Naive thymus-derived CD8-positive, alpha-beta T cell (primary cell): ENCODE measurements around the gene PDZD8. TPM values are rescaled to one million over a fixed set of nuclear protein-coding genes. Genes with fewer than 3 reads are reported as not detected.

ENCODE experiments used
- ATAC-seq, 2 donors: fragments of 150-1000 bp; cut with Tn5 transposase in 1 of 2; sonication (Bioruptor Pico), chemical (Tn5 transposase) in 1 of 2; 1 replicate in 1 of 2; 2 replicates in 1 of 2; pipeline ENCODE4 v1.10.0; 2021; ENCODE audit warnings: mild to moderate bottlenecking in 2 of 2, moderate library complexity in 2 of 2
- POLR2A ChIA-PET: fragments of 350-600 bp; sonication (Branson Sonifier 250); formaldehyde crosslinking; loops from one replicate; lab custom pipeline; 2021; ENCODE audit warnings: antibody characterized with exemption; lab: Charles Lee
- DNase-seq, 10 donors: peaks; one replicate each; pipeline versions ENCODE4 v3.0.0 to v3.0.0-alpha.2; 2020 to 2022
- H3K27ac Mint-ChIP-seq, 10 donors: one replicate each; pipeline ENCODE4 v1.8.0; 2020 to 2022; ENCODE audit warnings: mild to moderate bottlenecking in 10 of 10, mixed read lengths in 10 of 10, moderate library complexity in 4 of 10, inconsistent platforms in 1 of 10
- H3K27me3 Mint-ChIP-seq, 5 donors: one replicate each; pipeline ENCODE4 v1.8.0; 2021 to 2022; ENCODE audit warnings: mixed read lengths in 5 of 5
- H3K36me3 Mint-ChIP-seq, 3 donors: one replicate each; pipeline ENCODE4 v1.8.0; 2020 to 2022; ENCODE audit warnings: mixed read lengths in 3 of 3, mild to moderate bottlenecking in 2 of 3, inconsistent platforms in 1 of 3
- H3K4me1 Mint-ChIP-seq, 4 donors: one replicate each; pipeline ENCODE4 v1.8.0; 2021 to 2022; ENCODE audit warnings: mixed read lengths in 4 of 4
- H3K4me3 Mint-ChIP-seq, 10 donors: one replicate each; pipeline ENCODE4 v1.8.0; 2020 to 2022; ENCODE audit warnings: mild to moderate bottlenecking in 10 of 10, mixed read lengths in 10 of 10, moderate library complexity in 6 of 10, inconsistent platforms in 1 of 10
- H3K9me3 Mint-ChIP-seq, 9 donors: one replicate each; pipeline ENCODE4 v1.8.0; 2020 to 2022; ENCODE audit warnings: mixed read lengths in 9 of 9, mild to moderate bottlenecking in 3 of 9, inconsistent platforms in 1 of 9, moderate library complexity in 1 of 9
- polyA plus RNA-seq, 3 donors: library from polyadenylated mRNA; unstranded; fragments of 300-500 nt; fragmentation: Illumina TruSeq; gene quantifications; one replicate each; pipeline ENCODE4 v1.2.3, GENCODE V29; 2021
- total RNA-seq, 8 experiments: library from RNA in 2 of 8; stranded (reverse) in 2 of 8; gene quantifications; one replicate each; pipeline ENCODE4 v1.2.3 and lab custom pipeline; 2021 to 2026

The PDZD8 gene
- total and polyA plus RNA-seq, 5 experiments from 2014 or later, result 7.4 to 20.0 (median 9.2) TPM

DNA sequence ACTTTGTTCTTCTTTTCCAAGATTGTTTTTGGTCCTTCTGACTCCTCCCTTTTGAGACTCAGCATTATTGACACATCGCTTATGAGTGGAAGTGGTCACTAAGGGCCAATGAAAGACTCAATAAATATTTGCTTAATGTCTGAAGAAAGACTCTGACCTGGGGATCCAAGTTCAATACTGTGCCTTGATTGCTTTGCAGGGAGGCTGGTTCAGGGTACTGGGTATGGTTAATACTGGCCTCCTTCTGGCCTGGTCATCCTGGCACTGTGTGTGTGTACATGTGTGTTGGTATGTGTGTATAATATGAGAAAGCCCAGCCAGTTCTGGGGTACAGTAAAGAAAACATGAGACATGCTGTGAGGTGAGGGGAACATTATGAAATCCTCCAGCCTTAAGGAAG is 7.6 kb upstream of the PDZD8 start:
- Mint-ChIP-seq H3K4me3 (no peak overlapping the region), H3K9me3 (peaks cover 0 to 1% (median 0%) of the 10 kb centered on the region in 9 donors), H3K27me3 (peaks cover 25 to 50% (median 44%) of the 10 kb centered on the region in 5 donors), H3K27ac (no peak overlapping the region), H3K4me1 (no peaks in the 10 kb centered on the region), H3K36me3 (no peaks in the 10 kb centered on the region)
- POLR2A ChIA-PET, result no interaction called here
- ATAC-seq, result no peak
- DNase-seq, result no peak

DNA sequence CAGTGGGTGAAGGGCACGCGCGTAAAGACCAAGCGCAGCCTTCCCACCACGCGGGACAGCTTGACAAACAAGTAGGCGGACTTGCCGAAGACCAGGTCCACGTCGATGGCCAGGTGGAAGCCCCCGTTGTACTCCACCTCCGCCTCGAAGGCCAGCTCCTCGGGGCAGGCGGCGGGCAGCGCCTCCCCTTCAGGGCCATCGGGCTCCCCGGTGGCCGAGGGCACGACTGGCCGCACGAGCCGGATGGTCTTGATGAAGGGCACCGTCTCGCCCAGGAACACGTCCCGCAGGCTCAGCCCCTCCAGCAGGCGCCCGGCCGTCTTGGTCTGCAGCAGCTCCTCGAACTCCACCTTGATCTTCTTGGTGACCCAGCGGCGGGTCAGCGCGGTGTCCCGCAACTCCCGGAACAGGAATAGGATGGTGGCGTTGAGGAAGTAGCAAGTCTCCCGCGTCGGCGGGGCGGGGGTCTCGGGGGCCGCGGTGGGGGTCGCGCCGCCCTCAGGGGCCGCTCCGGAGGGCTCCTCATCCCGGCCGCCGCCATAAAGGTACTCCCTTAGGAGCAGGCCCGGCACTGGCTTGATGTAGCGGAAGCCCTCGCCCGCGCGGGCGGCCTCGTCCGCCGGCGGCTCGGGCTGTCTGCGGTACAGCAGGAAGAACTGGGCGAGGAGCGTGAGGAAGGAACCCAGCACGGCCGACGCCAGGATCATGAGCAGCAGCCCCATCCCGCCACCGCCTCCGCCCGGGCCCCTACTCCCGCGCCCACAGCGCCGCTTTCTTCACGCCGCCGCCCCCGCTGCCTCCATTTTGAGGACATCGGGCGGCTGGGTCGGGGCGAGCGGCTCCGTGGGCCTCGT is 507 bp downstream of the PDZD8 start:
- H3K27me3 Mint-ChIP-seq, result peaks cover under 1 to 17% (median 10%) of the 10 kb centered on the region in 5 donors
- peaks cover 8 to 45% (median 40%) of the 10 kb centered on the region in 4 donors for H3K4me1 Mint-ChIP-seq
- POLR2A ChIA-PET, result interaction anchor here (0.9 kb wide), 1 partner anchor 75 kb away, joined by 3 read pairs; no protein-coding TSS in a partner anchor
- H3K36me3 Mint-ChIP-seq, result peaks cover 0 to under 1% (median under 1%) of the 10 kb centered on the region in 3 donors
- H3K9me3 Mint-ChIP-seq, result no peaks in the 10 kb centered on the region
- H3K4me3 Mint-ChIP-seq, result peak overlapping the region; percentile 89 to 97 (median 95)
- peak overlapping the region; percentile 87 to 96 (median 92) for H3K27ac Mint-ChIP-seq
- peak; percentile 51 to 55 for ATAC-seq
- peak in 6 of 10 donors; percentile 10 to 65 (median 24) for DNase-seq

DNA sequence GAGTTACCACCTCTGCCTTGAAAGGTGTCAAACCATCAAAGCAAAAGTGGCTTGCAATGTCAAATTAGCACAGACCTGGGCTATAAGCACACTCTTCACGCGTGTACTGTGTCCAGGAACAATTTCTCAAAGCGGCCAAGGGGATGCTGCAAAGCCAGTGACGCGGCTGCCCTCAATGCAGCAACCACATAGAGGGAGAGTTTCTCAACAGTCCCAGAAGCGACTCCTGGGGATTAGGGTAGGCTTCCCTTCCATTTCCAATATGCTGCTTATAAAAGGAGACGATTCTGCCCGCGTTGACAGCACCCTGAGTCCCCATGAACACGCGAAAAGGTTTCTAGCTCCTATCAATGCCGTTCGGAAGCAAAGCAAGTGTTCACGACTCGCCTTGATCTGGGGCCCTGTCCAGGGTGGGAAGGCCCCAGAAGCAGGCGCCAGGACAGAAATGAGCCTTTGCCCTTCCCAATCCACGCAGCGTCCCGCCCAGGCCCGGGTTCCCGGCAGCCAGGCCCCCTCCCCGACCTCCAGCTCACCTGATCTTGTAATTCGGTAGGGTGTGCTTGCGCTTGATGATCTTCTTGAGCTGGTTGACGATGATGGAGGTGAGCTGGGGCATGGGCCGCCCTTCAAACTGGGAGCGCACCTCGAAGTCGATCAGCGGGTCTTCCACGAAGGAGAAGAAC is 1.3 kb downstream of the PDZD8 start:
- Mint-ChIP-seq H3K4me1 (peaks cover 12 to 51% (median 46%) of the 10 kb centered on the region in 4 donors), H3K4me3 (peak overlapping the region; percentile 89 to 97 (median 95)), H3K9me3 (no peaks in the 10 kb centered on the region), H3K36me3 (peaks cover 0 to 3% (median 1%) of the 10 kb centered on the region in 3 donors), H3K27ac (peak overlapping the region; percentile 87 to 96 (median 92)), H3K27me3 (peaks cover 0 to 10% (median 5%) of the 10 kb centered on the region in 5 donors)
- ATAC-seq, result peak; percentile 15 to 29
- POLR2A ChIA-PET, result interaction anchor here (0.9 kb wide), 1 partner anchor 75 kb away, joined by 3 read pairs; no protein-coding TSS in a partner anchor
- peak in 8 of 10 donors; percentile 10 to 57 (median 26) for DNase-seq

DNA sequence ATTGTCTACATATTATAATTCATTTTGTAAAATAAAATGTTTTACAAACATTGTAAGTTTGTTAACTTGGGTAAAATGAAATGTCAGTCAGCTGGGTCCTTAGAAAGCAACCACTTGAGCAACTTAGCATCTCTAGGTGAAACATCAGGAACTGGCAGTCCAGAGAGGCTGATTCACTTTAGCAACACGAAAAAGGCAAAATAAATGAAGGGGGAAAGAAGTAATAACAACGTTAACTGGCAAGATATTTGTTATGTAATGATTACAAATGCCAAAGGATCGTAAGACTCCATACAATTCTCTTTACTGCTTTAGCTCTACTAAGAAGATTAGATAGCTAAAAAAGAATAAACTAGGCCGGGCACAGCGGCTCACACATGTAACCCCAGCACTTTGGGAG is 5.0 kb downstream of the PDZD8 start:
- H3K4me1 Mint-ChIP-seq, result peaks cover 18 to 77% (median 67%) of the 10 kb centered on the region in 4 donors
- no peaks in the 10 kb centered on the region for H3K27me3 Mint-ChIP-seq
- ATAC-seq (no peak), DNase-seq (no peak)
- no peaks in the 10 kb centered on the region for H3K9me3 Mint-ChIP-seq
- peak overlapping the region in 1 of 10 donors; percentile 17 for H3K27ac Mint-ChIP-seq
- peak overlapping the region in 5 of 10 donors; percentile 3 to 34 (median 11) for H3K4me3 Mint-ChIP-seq
- H3K36me3 Mint-ChIP-seq, result peaks cover 0 to 3% (median 1%) of the 10 kb centered on the region in 3 donors
- POLR2A ChIA-PET, result no interaction called here

GRCh38 chr10:117367718-117368117 is 7.5 kb downstream of the PDZD8 start:
- Mint-ChIP-seq H3K4me3 (peak overlapping the region in 2 of 10 donors; percentile 17 to 33), H3K9me3 (no peaks in the 10 kb centered on the region), H3K27ac (no peak overlapping the region), H3K36me3 (peaks cover 0 to 3% (median 1%) of the 10 kb centered on the region in 3 donors), H3K27me3 (no peaks in the 10 kb centered on the region), H3K4me1 (peaks cover 21 to 89% (median 76%) of the 10 kb centered on the region in 4 donors)
- ATAC-seq (no peak), DNase-seq (no peak)
- POLR2A ChIA-PET, result no interaction called here

- Mint-ChIP-seq H3K4me3 (no peak overlapping the region), H3K9me3 (no peaks in the 10 kb centered on the region), H3K4me1 (peaks cover 21 to 88% (median 67%) of the 10 kb centered on the region in 4 donors), H3K27ac (no peak overlapping the region), H3K36me3 (peaks cover 0 to 3% (median 1%) of the 10 kb centered on the region in 3 donors), H3K27me3 (no peaks in the 10 kb centered on the region)
- POLR2A ChIA-PET, result interaction anchor here (0.7 kb wide), 1 partner anchor 191 kb away, joined by 3 read pairs; no protein-coding TSS in a partner anchor
- no peak for DNase-seq
- no peak for ATAC-seq
These were observed 8.5 kb downstream of the PDZD8 start for GRCh38 chr10:117366741-117367140.

- Mint-ChIP-seq H3K4me1 (peaks cover 21 to 83% (median 60%) of the 10 kb centered on the region in 4 donors), H3K36me3 (peaks cover 0 to 3% (median 1%) of the 10 kb centered on the region in 3 donors), H3K27ac (peak overlapping the region in 1 of 10 donors; percentile 35), H3K27me3 (no peaks in the 10 kb centered on the region), H3K4me3 (peak overlapping the region in 1 of 10 donors; percentile 2), H3K9me3 (no peaks in the 10 kb centered on the region)
- POLR2A ChIA-PET, result no interaction called here
- DNase-seq, result no peak
- ATAC-seq, result no peak
These were observed 9.6 kb downstream of the PDZD8 start for GRCh38 chr10:117365612-117366011.

- no peaks in the 10 kb centered on the region for H3K9me3 Mint-ChIP-seq
- no peaks in the 10 kb centered on the region for H3K27me3 Mint-ChIP-seq
- POLR2A ChIA-PET, result no interaction called here
- H3K36me3 Mint-ChIP-seq, result no peaks in the 10 kb centered on the region
- ATAC-seq (no peak), DNase-seq (no peak)
- H3K4me1 Mint-ChIP-seq, result peaks cover 21 to 80% (median 54%) of the 10 kb centered on the region in 4 donors
- peak overlapping the region in 2 of 10 donors; percentile 2 to 33 for H3K4me3 Mint-ChIP-seq
- H3K27ac Mint-ChIP-seq, result peak overlapping the region in 4 of 10 donors; percentile 11 to 52 (median 17)
These were observed 10.9 kb downstream of the PDZD8 start for GRCh38 chr10:117364110-117364960.

DNA sequence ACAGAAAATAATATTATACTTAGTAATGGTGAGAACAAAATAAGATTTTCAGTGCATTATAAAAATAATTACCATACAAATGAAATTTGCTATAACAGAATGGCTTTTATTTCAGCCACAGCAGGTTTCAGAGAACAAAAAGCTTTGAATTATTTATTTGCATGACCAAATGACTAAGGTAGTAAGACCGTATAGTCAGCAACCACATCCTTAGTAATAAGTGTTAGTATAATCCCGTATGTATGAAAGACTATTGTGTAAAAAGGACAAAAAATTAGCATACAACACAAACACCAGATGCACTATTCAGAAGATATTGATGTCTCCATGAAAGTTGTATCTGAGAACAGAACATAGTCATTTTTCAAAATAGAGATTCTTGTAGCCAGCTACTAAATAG is 12.2 kb downstream of the PDZD8 start:
- no peak for ATAC-seq
- no peak for DNase-seq
- no peak overlapping the region for H3K4me3 Mint-ChIP-seq
- H3K27me3 Mint-ChIP-seq, result no peaks in the 10 kb centered on the region
- H3K36me3 Mint-ChIP-seq, result no peaks in the 10 kb centered on the region
- H3K27ac Mint-ChIP-seq, result peak overlapping the region in 1 of 10 donors; percentile 10
- H3K4me1 Mint-ChIP-seq, result peaks cover 23 to 74% (median 50%) of the 10 kb centered on the region in 4 donors
- no peaks in the 10 kb centered on the region for H3K9me3 Mint-ChIP-seq
- POLR2A ChIA-PET, result no interaction called here

DNA sequence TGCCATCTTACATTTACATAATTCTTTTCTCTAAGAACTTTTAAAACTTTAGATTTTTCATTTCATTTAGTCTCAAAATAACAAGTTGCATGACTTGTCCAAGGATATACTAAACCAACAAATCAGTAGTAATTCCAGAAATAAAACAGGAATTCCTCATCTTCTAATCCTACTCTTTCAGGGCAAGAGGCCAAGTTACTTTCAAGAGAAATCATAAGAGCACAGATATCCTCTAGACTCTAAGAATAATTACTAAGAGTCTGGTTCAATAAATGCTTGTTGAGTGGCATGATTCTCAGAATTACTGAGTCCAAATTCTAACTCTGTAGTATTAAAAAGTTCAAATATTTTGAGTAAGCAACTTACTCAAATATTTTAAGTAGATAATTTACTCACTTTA is 12.9 kb downstream of the PDZD8 start:
- H3K4me1 Mint-ChIP-seq, result peaks cover 22 to 67% (median 45%) of the 10 kb centered on the region in 4 donors
- no peaks in the 10 kb centered on the region for H3K9me3 Mint-ChIP-seq
- POLR2A ChIA-PET, result no interaction called here
- H3K27ac Mint-ChIP-seq, result no peak overlapping the region
- no peaks in the 10 kb centered on the region for H3K27me3 Mint-ChIP-seq
- H3K4me3 Mint-ChIP-seq, result no peak overlapping the region
- DNase-seq (no peak), ATAC-seq (no peak)
- H3K36me3 Mint-ChIP-seq, result no peaks in the 10 kb centered on the region

- no peak overlapping the region for H3K4me3 Mint-ChIP-seq
- peak overlapping the region in 3 of 10 donors; percentile 6 to 54 (median 8) for H3K27ac Mint-ChIP-seq
These were observed 14.1 kb downstream of the PDZD8 start for GRCh38 chr10:117360994-117361667.

More at GRCh38 chr10:117360994-117361667, 14.1 kb downstream of the PDZD8 start:
- Mint-ChIP-seq H3K9me3 (no peaks in the 10 kb centered on the region), H3K27me3 (no peaks in the 10 kb centered on the region), H3K4me1 (peaks cover 17 to 57% (median 34%) of the 10 kb centered on the region in 4 donors), H3K36me3 (no peaks in the 10 kb centered on the region)
- no peak for DNase-seq
- POLR2A ChIA-PET, result interaction anchor here (0.6 kb wide), 1 partner anchor 10 kb away, joined by 3 read pairs; no protein-coding TSS in a partner anchor
- ATAC-seq, result no peak
